Measurements from ENCODE around the gene NDUFA7.
"Not testable (repeated sequence)": the region's sequence is repeated elsewhere in the genome, so short reads cannot be mapped to it uniquely, and the experiment has no call there.

NDUFA7 gene

GRCh38 chr19:8341504-8341903, 20.3 kb upstream of the NDUFA7 start:
- DNase-seq: not testable (repeated sequence)

GRCh38 chr19:8340341-8341096, 19.3 kb upstream of the NDUFA7 start:
- DNase-seq: no peak

- no peak for DNase-seq
These were observed 17.7 kb upstream of the NDUFA7 start for GRCh38 chr19:8338835-8339234.

- no peak for DNase-seq
These were observed 16.6 kb upstream of the NDUFA7 start for GRCh38 chr19:8337728-8338127.

GRCh38 chr19:8336660-8337059, 15.5 kb upstream of the NDUFA7 start:
- DNase-seq: no peak

GRCh38 chr19:8336072-8336569, 14.9 kb upstream of the NDUFA7 start:
- no peak for DNase-seq

GRCh38 chr19:8335343-8336071, 14.3 kb upstream of the NDUFA7 start:
- peak; percentile 44 for DNase-seq

- peak; percentile 55 for DNase-seq
These were observed 13.5 kb upstream of the NDUFA7 start for GRCh38 chr19:8334458-8335342.

- no peak for DNase-seq
These were observed 12.7 kb upstream of the NDUFA7 start for GRCh38 chr19:8333767-8334457.

GRCh38 chr19:8332976-8333766, 12.0 kb upstream of the NDUFA7 start:
- no peak for DNase-seq

GRCh38 chr19:8331263-8331845, 10.2 kb upstream of the NDUFA7 start:
- no peak for DNase-seq

- DNase-seq: no peak
These were observed 8.8 kb upstream of the NDUFA7 start for GRCh38 chr19:8329996-8330395.

- DNase-seq: no peak
These were observed 4.3 kb upstream of the NDUFA7 start for GRCh38 chr19:8325454-8325853.

GRCh38 chr19:8324186-8325050, 3.2 kb upstream of the NDUFA7 start:
- peak; percentile 32 for DNase-seq

- peak; percentile 28 for DNase-seq
These were observed 2.6 kb upstream of the NDUFA7 start for GRCh38 chr19:8323781-8324185.

- DNase-seq: no peak
These were observed 1.4 kb upstream of the NDUFA7 start for GRCh38 chr19:8322638-8322997.

GRCh38 chr19:8321986-8322637, 937 bp upstream of the NDUFA7 start:
- peak; percentile 24 for DNase-seq

- peak; percentile 23 for DNase-seq
These were observed 560 bp downstream of the NDUFA7 start for GRCh38 chr19:8320564-8321066.

- no peak for DNase-seq
These were observed 1.2 kb downstream of the NDUFA7 start for GRCh38 chr19:8319807-8320520.
